IPS DF 6.9 (cell line): ENCODE measurements around the gene LYZL6.

Source experiments
- DNase-seq: peaks from one replicate; pipeline ENCODE4 v3.0.0-alpha.2; 2013; ENCODE audit warnings: low read depth, low spot score
- H3K27ac ChIP-seq: one replicate; pipeline ENCODE4 v1.5.1; 2013; ENCODE audit warnings: low read length, control low read depth
- H3K27me3 ChIP-seq: 2 replicates; pipeline ENCODE4 v1.6.1; 2013; ENCODE audit warnings: mild to moderate bottlenecking, low read length; ENCODE audit not compliant: control insufficient read depth, insufficient read depth
- H3K36me3 ChIP-seq: 2 replicates; pipeline ENCODE4 v1.6.1; 2013; ENCODE audit warnings: low read length; ENCODE audit not compliant: control insufficient read depth, insufficient read depth
- H3K4me1 ChIP-seq: 2 replicates; pipeline ENCODE4 v1.6.1; 2013; ENCODE audit warnings: low read length; ENCODE audit not compliant: control insufficient read depth, insufficient read depth
- H3K4me3 ChIP-seq: 2 replicates; pipeline ENCODE4 v1.5.1; 2013; ENCODE audit warnings: mild to moderate bottlenecking, low read length
- H3K9me3 ChIP-seq: 2 replicates; pipeline ENCODE4 v1.6.1; 2013; ENCODE audit warnings: low read length, inconsistent platforms; ENCODE audit not compliant: control insufficient read depth, insufficient read depth
- WGBS: extraction: QIAGEN DNeasy Blood & Tissue Kit; methylation state at CpG from one replicate; pipeline ENCODE4 v1.1.7; 2013; ENCODE audit warnings: mixed read lengths, missing lambda C conversion rate; ENCODE audit not compliant: insufficient read length, insufficient coverage; 5-methylcytosine and 5-hydroxymethylcytosine counted together

Gene LYZL6

GRCh38 chr17:35973333-35974260 is 30.1 kb upstream of the LYZL6 start:
- H3K27me3 ChIP-seq: no peaks in the 10 kb centered on the region
- no peaks in the 10 kb centered on the region for H3K9me3 ChIP-seq
- H3K4me1 ChIP-seq: no peaks in the 10 kb centered on the region
- H3K4me3 ChIP-seq: no peak overlapping the region
- WGBS: no CpG with 5 or more reads among the region's 10 CpGs
- DNase-seq: no peak
- H3K36me3 ChIP-seq: no peaks in the 10 kb centered on the region
- no peak overlapping the region for H3K27ac ChIP-seq

GRCh38 chr17:35972945-35973332 is 29.4 kb upstream of the LYZL6 start:
- DNase-seq: no peak
- no peak overlapping the region for H3K27ac ChIP-seq
- no peaks in the 10 kb centered on the region for H3K27me3 ChIP-seq
- WGBS: no CpG with 5 or more reads among the region's 4 CpGs
- no peak overlapping the region for H3K4me3 ChIP-seq
- H3K9me3 ChIP-seq: no peaks in the 10 kb centered on the region
- no peaks in the 10 kb centered on the region for H3K36me3 ChIP-seq
- H3K4me1 ChIP-seq: no peaks in the 10 kb centered on the region

- H3K27me3 ChIP-seq: no peaks in the 10 kb centered on the region
- no peaks in the 10 kb centered on the region for H3K36me3 ChIP-seq
- no peak overlapping the region for H3K4me3 ChIP-seq
- no CpG with 5 or more reads among the region's 6 CpGs for WGBS
- H3K9me3 ChIP-seq: no peaks in the 10 kb centered on the region
- no peak overlapping the region for H3K27ac ChIP-seq
- H3K4me1 ChIP-seq: no peaks in the 10 kb centered on the region
- no peak for DNase-seq
Observed at GRCh38 chr17:35972535-35972934, 29.0 kb upstream of the LYZL6 start.

- H3K4me1 ChIP-seq: no peaks in the 10 kb centered on the region
- no peaks in the 10 kb centered on the region for H3K27me3 ChIP-seq
- H3K36me3 ChIP-seq: no peaks in the 10 kb centered on the region
- DNase-seq: no peak
- H3K9me3 ChIP-seq: no peaks in the 10 kb centered on the region
- no peak overlapping the region for H3K27ac ChIP-seq
- no CpG with 5 or more reads among the region's 1 CpG for WGBS
- H3K4me3 ChIP-seq: no peak overlapping the region
Observed at GRCh38 chr17:35972066-35972465, 28.6 kb upstream of the LYZL6 start.

- Histone ChIP-seq H3K4me3 (no peak overlapping the region), H3K36me3 (no peaks in the 10 kb centered on the region), H3K27me3 (no peaks in the 10 kb centered on the region), H3K9me3 (no peaks in the 10 kb centered on the region), H3K27ac (no peak overlapping the region), H3K4me1 (no peaks in the 10 kb centered on the region)
- WGBS: no CpG with 5 or more reads among the region's 8 CpGs
- DNase-seq: peak; percentile 72
Observed at GRCh38 chr17:35969558-35970380, 26.3 kb upstream of the LYZL6 start.

GRCh38 chr17:35968520-35969054 is 25.1 kb upstream of the LYZL6 start:
- Histone ChIP-seq H3K9me3 (no peaks in the 10 kb centered on the region), H3K36me3 (no peaks in the 10 kb centered on the region), H3K4me3 (no peak overlapping the region), H3K27me3 (no peaks in the 10 kb centered on the region), H3K4me1 (no peaks in the 10 kb centered on the region), H3K27ac (no peak overlapping the region)
- no peak for DNase-seq
- no CpG with 5 or more reads among the region's 10 CpGs for WGBS

GRCh38 chr17:35965272-35965671 is 21.8 kb upstream of the LYZL6 start:
- WGBS: no CpG with 5 or more reads among the region's 7 CpGs
- no peaks in the 10 kb centered on the region for H3K4me1 ChIP-seq
- no peaks in the 10 kb centered on the region for H3K9me3 ChIP-seq
- no peaks in the 10 kb centered on the region for H3K36me3 ChIP-seq
- no peak overlapping the region for H3K27ac ChIP-seq
- no peak for DNase-seq
- H3K4me3 ChIP-seq: no peak overlapping the region
- no peaks in the 10 kb centered on the region for H3K27me3 ChIP-seq

GRCh38 chr17:35963663-35964062 is 20.1 kb upstream of the LYZL6 start:
- no peak for DNase-seq
- Histone ChIP-seq H3K9me3 (no peaks in the 10 kb centered on the region), H3K36me3 (no peaks in the 10 kb centered on the region), H3K4me3 (no peak overlapping the region), H3K4me1 (no peaks in the 10 kb centered on the region), H3K27me3 (no peaks in the 10 kb centered on the region), H3K27ac (no peak overlapping the region)
- WGBS: no CpG with 5 or more reads among the region's 6 CpGs

- Histone ChIP-seq H3K27me3 (no peaks in the 10 kb centered on the region), H3K27ac (no peak overlapping the region), H3K36me3 (no peaks in the 10 kb centered on the region), H3K4me1 (no peaks in the 10 kb centered on the region), H3K4me3 (no peak overlapping the region), H3K9me3 (no peaks in the 10 kb centered on the region)
- no CpG with 5 or more reads among the region's 7 CpGs for WGBS
- no peak for DNase-seq
Observed at GRCh38 chr17:35953720-35954119, 10.2 kb upstream of the LYZL6 start.

GRCh38 chr17:35949401-35949800 is 5.9 kb upstream of the LYZL6 start:
- no CpG with 5 or more reads among the region's 3 CpGs for WGBS
- no peaks in the 10 kb centered on the region for H3K36me3 ChIP-seq
- no peak overlapping the region for H3K27ac ChIP-seq
- H3K9me3 ChIP-seq: no peaks in the 10 kb centered on the region
- DNase-seq: no peak
- no peak overlapping the region for H3K4me3 ChIP-seq
- H3K27me3 ChIP-seq: no peaks in the 10 kb centered on the region
- no peaks in the 10 kb centered on the region for H3K4me1 ChIP-seq
